Vagina (tissue), 1 donor: ENCODE data around the gene ARFGEF3. TPM values are rescaled to one million over a fixed set of nuclear protein-coding genes. Genes with fewer than 3 reads are reported as not detected.

Source experiments
- small RNA-seq: library from RNA; depleted of rRNA; stranded (forward); fragments of <200 nt; gene quantifications from one replicate; pipeline ENCODE3, GENCODE V24; 2016
- total RNA-seq: library from RNA; depleted of rRNA; stranded (reverse); fragments of >200 nt; gene quantifications from one replicate; pipeline ENCODE4 v1.2.3, GENCODE V29; 2016

The ARFGEF3 gene
- total RNA-seq, 1 donor from 2014 or later = 2.2 TPM

Small RNA genes lying within 50 kb of the gene (small RNA-seq; reads per million reads assigned to genes)
- gene AL031003.1 = not detected

Other genes with a start within 250 kb of the ARFGEF3 start
- 279 TPM for gene PERP, start 54.5 kb upstream of the ARFGEF3 start, total RNA-seq
- gene PBOV1, start 56.6 kb downstream of the ARFGEF3 start, total RNA-seq = not detected
- not detected for gene SMIM28, start 216.0 kb downstream of the ARFGEF3 start, total RNA-seq
- 62.4 TPM for gene HEBP2, start 242.3 kb downstream of the ARFGEF3 start, total RNA-seq